Activated CD4-positive, alpha-beta T cell treated with anti-CD3 and anti-CD28 coated beads, Interleukin-2, amount 10 ng/mL, durations not matched to agents 24 days and 14 days (primary cell): ENCODE data around the gene PLCH1. TPM values are rescaled to one million over a fixed set of nuclear protein-coding genes. Genes with fewer than 3 reads are reported as not detected.
A peak's percentile ranks its signal among the peaks of the same experiment; 100 is the strongest.

ENCODE experiments used
- DNase-seq: peaks from one replicate; pipeline ENCODE4 v3.0.0; 2022
- H3K27ac Mint-ChIP-seq: one replicate; pipeline ENCODE4 v1.8.0; 2022; ENCODE audit warnings: mild to moderate bottlenecking, mixed read lengths
- H3K27me3 Mint-ChIP-seq: one replicate; pipeline ENCODE4 v1.8.0; 2022; ENCODE audit warnings: mixed read lengths
- H3K36me3 Mint-ChIP-seq: one replicate; pipeline ENCODE4 v1.8.0; 2022; ENCODE audit warnings: low read depth, mild to moderate bottlenecking, mixed read lengths
- H3K4me1 Mint-ChIP-seq: one replicate; pipeline ENCODE4 v1.8.0; 2021; ENCODE audit warnings: mixed read lengths
- H3K4me3 Mint-ChIP-seq: one replicate; pipeline ENCODE4 v1.8.0; 2022; ENCODE audit warnings: mild to moderate bottlenecking, moderate library complexity, mixed read lengths
- H3K9me3 Mint-ChIP-seq: one replicate; pipeline ENCODE4 v1.8.0; 2021; ENCODE audit warnings: mixed read lengths
- intact Hi-C: fragments of 100-400 bp; cut with micrococcal nuclease; formaldehyde crosslinking; loops from one replicate; pipeline ENCODE4 v1.15.1; 2023
- total RNA-seq: library from RNA; stranded (reverse); gene quantifications from 2 replicates; pipeline ENCODE4 v1.2.3, GENCODE V29; 2022

The PLCH1 gene
- total RNA-seq, 1 donor from 2014 or later, result not detected

GRCh38 chr3:155739154-155739553 is 5.7 kb downstream of the PLCH1 start:
- Mint-ChIP-seq H3K9me3 (no peaks in the 10 kb centered on the region), H3K36me3 (no peaks in the 10 kb centered on the region), H3K4me3 (no peak overlapping the region), H3K27ac (no peak overlapping the region), H3K4me1 (peaks cover 6% of the 10 kb centered on the region), H3K27me3 (peaks cover 41% of the 10 kb centered on the region)
- intact Hi-C loops, result no loop called here
- DNase-seq, result peak; percentile 49

- no peak overlapping the region for H3K4me3 Mint-ChIP-seq
Observed at GRCh38 chr3:155738580-155739076, 6.2 kb downstream of the PLCH1 start.

GRCh38 chr3:155737844-155738460 is 6.9 kb downstream of the PLCH1 start:
- Mint-ChIP-seq H3K36me3 (no peaks in the 10 kb centered on the region), H3K27me3 (peaks cover 37% of the 10 kb centered on the region), H3K9me3 (no peaks in the 10 kb centered on the region), H3K27ac (no peak overlapping the region), H3K4me3 (no peak overlapping the region), H3K4me1 (peaks cover 2% of the 10 kb centered on the region)
- no peak for DNase-seq
- intact Hi-C loops, result no loop called here

More at GRCh38 chr3:155738580-155739076, 6.2 kb downstream of the PLCH1 start:
- no peaks in the 10 kb centered on the region for H3K36me3 Mint-ChIP-seq
- no peak overlapping the region for H3K27ac Mint-ChIP-seq
- H3K9me3 Mint-ChIP-seq, result no peaks in the 10 kb centered on the region
- intact Hi-C loops, result no loop called here
- H3K4me1 Mint-ChIP-seq, result peaks cover 3% of the 10 kb centered on the region
- peak; percentile 9 for DNase-seq
- H3K27me3 Mint-ChIP-seq, result peaks cover 38% of the 10 kb centered on the region

- intact Hi-C loops, result no loop called here
- H3K27me3 Mint-ChIP-seq, result peaks cover 29% of the 10 kb centered on the region
- no peak overlapping the region for H3K4me3 Mint-ChIP-seq
- H3K9me3 Mint-ChIP-seq, result no peaks in the 10 kb centered on the region
- no peaks in the 10 kb centered on the region for H3K36me3 Mint-ChIP-seq
- peak; percentile 17 for DNase-seq
- no peak overlapping the region for H3K27ac Mint-ChIP-seq
- peaks cover 2% of the 10 kb centered on the region for H3K4me1 Mint-ChIP-seq
Observed at GRCh38 chr3:155736381-155736780, 8.5 kb downstream of the PLCH1 start.

GRCh38 chr3:155730843-155731242 is 14.0 kb downstream of the PLCH1 start:
- Mint-ChIP-seq H3K4me3 (no peak overlapping the region), H3K27ac (no peak overlapping the region), H3K36me3 (no peaks in the 10 kb centered on the region), H3K9me3 (no peaks in the 10 kb centered on the region), H3K27me3 (peaks cover 13% of the 10 kb centered on the region), H3K4me1 (no peaks in the 10 kb centered on the region)
- intact Hi-C loops, result no loop called here
- peak; percentile 30 for DNase-seq

GRCh38 chr3:155727836-155728235 is 17.0 kb downstream of the PLCH1 start:
- H3K27me3 Mint-ChIP-seq, result peaks cover 13% of the 10 kb centered on the region
- no peak overlapping the region for H3K4me3 Mint-ChIP-seq
- H3K27ac Mint-ChIP-seq, result no peak overlapping the region

GRCh38 chr3:155714295-155714718 is 30.6 kb downstream of the PLCH1 start:
- Mint-ChIP-seq H3K4me3 (no peak overlapping the region), H3K4me1 (no peaks in the 10 kb centered on the region), H3K36me3 (no peaks in the 10 kb centered on the region), H3K27ac (no peak overlapping the region), H3K27me3 (peaks cover 3% of the 10 kb centered on the region), H3K9me3 (peaks cover 6% of the 10 kb centered on the region)
- DNase-seq, result no peak
- intact Hi-C loops, result no loop called here

More at GRCh38 chr3:155727836-155728235, 17.0 kb downstream of the PLCH1 start:
- H3K9me3 Mint-ChIP-seq, result no peaks in the 10 kb centered on the region
- intact Hi-C loops, result no loop called here
- no peaks in the 10 kb centered on the region for H3K4me1 Mint-ChIP-seq
- H3K36me3 Mint-ChIP-seq, result no peaks in the 10 kb centered on the region
- peak; percentile 19 for DNase-seq

- no peak for DNase-seq
- Mint-ChIP-seq H3K27me3 (no peaks in the 10 kb centered on the region), H3K27ac (no peak overlapping the region), H3K4me1 (no peaks in the 10 kb centered on the region), H3K9me3 (no peaks in the 10 kb centered on the region), H3K36me3 (no peaks in the 10 kb centered on the region), H3K4me3 (no peak overlapping the region)
- intact Hi-C loops, result no loop called here
Observed at GRCh38 chr3:155712008-155712407, 32.9 kb downstream of the PLCH1 start.

GRCh38 chr3:155704771-155705559 is 39.9 kb downstream of the PLCH1 start:
- Mint-ChIP-seq H3K36me3 (no peaks in the 10 kb centered on the region), H3K27me3 (peaks cover 12% of the 10 kb centered on the region), H3K4me3 (no peak overlapping the region), H3K9me3 (no peaks in the 10 kb centered on the region), H3K27ac (no peak overlapping the region), H3K4me1 (no peaks in the 10 kb centered on the region)
- no peak for DNase-seq
- intact Hi-C loops, result no loop called here

- H3K4me1 Mint-ChIP-seq, result no peaks in the 10 kb centered on the region
- no peaks in the 10 kb centered on the region for H3K9me3 Mint-ChIP-seq
- no peak for DNase-seq
- peaks cover 15% of the 10 kb centered on the region for H3K27me3 Mint-ChIP-seq
- intact Hi-C loops, result no loop called here
- no peak overlapping the region for H3K4me3 Mint-ChIP-seq
- H3K27ac Mint-ChIP-seq, result no peak overlapping the region
- H3K36me3 Mint-ChIP-seq, result no peaks in the 10 kb centered on the region
Observed at GRCh38 chr3:155704061-155704460, 40.8 kb downstream of the PLCH1 start.

GRCh38 chr3:155702745-155703591 is 41.9 kb downstream of the PLCH1 start:
- H3K9me3 Mint-ChIP-seq, result no peaks in the 10 kb centered on the region
- no peak overlapping the region for H3K27ac Mint-ChIP-seq
- H3K4me3 Mint-ChIP-seq, result no peak overlapping the region
- intact Hi-C loops, result loop anchor here (1.0 kb wide), 2 partner anchors 350 to 1368 kb away; no protein-coding TSS in a partner anchor
- DNase-seq, result no peak
- H3K27me3 Mint-ChIP-seq, result peaks cover 15% of the 10 kb centered on the region
- no peaks in the 10 kb centered on the region for H3K4me1 Mint-ChIP-seq
- no peaks in the 10 kb centered on the region for H3K36me3 Mint-ChIP-seq

GRCh38 chr3:155701882-155702465 is 42.9 kb downstream of the PLCH1 start:
- Mint-ChIP-seq H3K27ac (no peak overlapping the region), H3K36me3 (no peaks in the 10 kb centered on the region), H3K27me3 (peaks cover 15% of the 10 kb centered on the region), H3K4me1 (no peaks in the 10 kb centered on the region), H3K9me3 (no peaks in the 10 kb centered on the region), H3K4me3 (no peak overlapping the region)
- intact Hi-C loops, result loop anchor here (1.0 kb wide), 3 partner anchors 320 to 1367 kb away; no protein-coding TSS in a partner anchor
- DNase-seq, result no peak

GRCh38 chr3:155697542-155697941 is 47.3 kb downstream of the PLCH1 start:
- Mint-ChIP-seq H3K27me3 (peaks cover 16% of the 10 kb centered on the region), H3K4me3 (no peak overlapping the region), H3K36me3 (no peaks in the 10 kb centered on the region), H3K9me3 (no peaks in the 10 kb centered on the region), H3K4me1 (no peaks in the 10 kb centered on the region), H3K27ac (no peak overlapping the region)
- no peak for DNase-seq
- intact Hi-C loops, result no loop called here
